ENCODE results near the gene FAAH2. TPM values are rescaled to one million over a fixed set of nuclear protein-coding genes. Genes with fewer than 3 reads are reported as not detected.

Gene FAAH2
- 6.4 and 6.9 TPM in 2 replicates for total RNA-seq (2021)
- long read RNA-seq, transcript FAAH2-201 (11 exons, 1,983 nt), result major isoform, 24 of 54 reads
- long read RNA-seq, partial matches to known transcripts, result 1 of 54 reads
- long read RNA-seq, other reads (novel, unspliced or antisense), result 29 of 54 reads

- Mint-ChIP-seq H3K9me3 (peaks cover 63 to 67% of the 10 kb centered on the region in 2 experiments), H3K27me3 (ENCODE audit: low read depth) (no peaks in the 10 kb centered on the region), H3K36me3 (ENCODE audit: insufficient read depth in 1 of 3, low read depth in 3 of 3) (peaks cover 0 to 4% (median 0%) of the 10 kb centered on the region in 3 experiments; a peak in 1 of 7 replicates), H3K27ac (peak within 1 kb of the TSS; percentile 92 to 96 (median 93); a peak in 6 of 7 replicates), H3K4me3 (peak within 1 kb of the TSS; percentile 84), H3K4me1 (peaks cover 0 to 5% of the 10 kb centered on the region in 2 experiments; a peak in 1 of 4 replicates)
- no peak within 1 kb of the TSS for H2BK15ac ChIP-seq (ENCODE audit: low read depth, low read length)
- no peaks in the 10 kb centered on the region for H3K79me2 ChIP-seq (ENCODE audit: insufficient read depth, low read length)
- no CpG with 5 or more reads among the region's 22 CpGs for WGBS (ENCODE audit: extremely low coverage, insufficient read length, low lambda C conversion rate)
- peak; percentile 34; the same call in 2 of the 3 replicates for TF ChIP-seq CTCF (conservative IDR thresholded peaks at IDR 0.05)
- no peaks in the 10 kb centered on the region for H4K20me1 ChIP-seq (ENCODE audit: control insufficient read depth, insufficient read depth, insufficient read length)
- H3T11ph ChIP-seq (ENCODE audit: low read length), result no peak within 1 kb of the TSS
- H2AFZ ChIP-seq (ENCODE audit: low read length), result peak within 1 kb of the TSS; percentile 92
- H2BK20ac ChIP-seq (ENCODE audit: low read depth, low read length, poor library complexity, severe bottlenecking), result no peak within 1 kb of the TSS
- peak; percentile 66 for DNase-seq
- H4K8ac ChIP-seq (replicated peaks; ENCODE audit: insufficient read length, low read depth, low read length), result no peak within 1 kb of the TSS
- no peak within 1 kb of the TSS for H3K23ac ChIP-seq (ENCODE audit: insufficient read length, low read depth, low read length)
- H3K79me1 ChIP-seq (ENCODE audit: insufficient read depth, low read depth, low read length, poor library complexity, severe bottlenecking), result no peaks in the 10 kb centered on the region
- H3K27me3 ChIP-seq (ENCODE audit: insufficient read depth, low read length), result no peaks in the 10 kb centered on the region
- no peak within 1 kb of the TSS for H3K14ac ChIP-seq (ENCODE audit: insufficient read depth, low read length)
- H2BK5ac ChIP-seq (ENCODE audit: insufficient read length, low read length), result no peak within 1 kb of the TSS
- H3K4me2 ChIP-seq (ENCODE audit: insufficient read depth, insufficient read length, low read length), result peak within 1 kb of the TSS; percentile 75
- peaks cover 19% of the 10 kb centered on the region for H3K9me3 ChIP-seq (ENCODE audit: control insufficient read depth, low read depth, low read length)
- no peak within 1 kb of the TSS for H2AK5ac ChIP-seq (ENCODE audit: insufficient read length, low read length)
- no peak within 1 kb of the TSS for H3K18ac ChIP-seq (ENCODE audit: insufficient read length, low read depth, low read length)
- peak within 1 kb of the TSS; percentile 21 for H3K9ac ChIP-seq (ENCODE audit: extremely low read depth, insufficient read length, low read length)
- H3K4me1 ChIP-seq (ENCODE audit: insufficient read depth, low read length), result no peaks in the 10 kb centered on the region; the same call in 1 of the 2 replicates
- H2BK12ac ChIP-seq (ENCODE audit: insufficient read length, low read depth, low read length), result no peak within 1 kb of the TSS
- H3K23me2 ChIP-seq (ENCODE audit: insufficient read length, low read depth, low read length, poor library complexity, severe bottlenecking), result no peaks in the 10 kb centered on the region
- H4K91ac ChIP-seq (ENCODE audit: insufficient read length, low read depth, low read length), result no peak within 1 kb of the TSS
- H3K27ac ChIP-seq (ENCODE audit: insufficient read length, low read depth, low read length), result no peak within 1 kb of the TSS
- no peak within 1 kb of the TSS for H2BK120ac ChIP-seq (ENCODE audit: low read depth, low read length, poor library complexity, severe bottlenecking)
- H3K4ac ChIP-seq (ENCODE audit: low read depth, low read length), result no peak within 1 kb of the TSS
- no peak within 1 kb of the TSS for H4K5ac ChIP-seq (ENCODE audit: insufficient read length, low read depth, low read length)
- H3K56ac ChIP-seq (ENCODE audit: insufficient read length, low read depth, low read length), result no peak within 1 kb of the TSS
These were observed at the start of gene FAAH2 for GRCh38 chrX:57286507-57287251. FAAH2 (plus strand) TSS chrX:57286706; CDS start chrX:57286826, 120 bp downstream.

Data from H9 (cell line).